Muscle of arm (tissue), 12 donors: Measurements from ENCODE around the gene TTC7B. TPM values are rescaled to one million over a fixed set of nuclear protein-coding genes. Genes with fewer than 3 reads are reported as not detected.

Experiments
- DNase-seq: peaks from one replicate; pipeline ENCODE4 v3.0.0-alpha.2; 2013
- polyA plus RNA-seq, 12 donors: library from polyadenylated mRNA; unstranded; fragments of 120-200 nt; gene quantifications; one replicate each; pipeline ENCODE4 v1.2.1, GENCODE V29; 2013; ENCODE audit not compliant: insufficient read length in 12 of 12

Gene TTC7B
- polyA plus RNA-seq, 12 donors: 34.0 to 48.5 (median 41.5) TPM; not detected in 1

- peak; percentile 63 for DNase-seq
These were observed 139.3 kb downstream of the TTC7B start for GRCh38 chr14:90676912-90677311.

- DNase-seq: no peak
These were observed 139.9 kb downstream of the TTC7B start for GRCh38 chr14:90676356-90676755.

GRCh38 chr14:90675399-90675798 lies 140.8 kb downstream of the TTC7B start:
- no peak for DNase-seq

- DNase-seq: no peak
These were observed 141.5 kb downstream of the TTC7B start for GRCh38 chr14:90674716-90675115.

GRCh38 chr14:90674043-90674670 lies 142.1 kb downstream of the TTC7B start:
- DNase-seq: no peak

GRCh38 chr14:90671382-90672234 lies 144.6 kb downstream of the TTC7B start:
- DNase-seq: no peak

GRCh38 chr14:90669731-90670130 lies 146.5 kb downstream of the TTC7B start:
- DNase-seq: no peak

- DNase-seq: no peak
These were observed 149.7 kb downstream of the TTC7B start for GRCh38 chr14:90666571-90666970.

GRCh38 chr14:90665321-90666000 lies 150.8 kb downstream of the TTC7B start:
- DNase-seq: no peak

GRCh38 chr14:90664911-90665310 lies 151.3 kb downstream of the TTC7B start:
- DNase-seq: no peak

GRCh38 chr14:90663680-90664079 lies 152.6 kb downstream of the TTC7B start:
- no peak for DNase-seq

- no peak for DNase-seq
These were observed 153.1 kb downstream of the TTC7B start for GRCh38 chr14:90663140-90663539.

- no peak for DNase-seq
These were observed 154.4 kb downstream of the TTC7B start for GRCh38 chr14:90661866-90662265.

- DNase-seq: no peak
These were observed 155.2 kb downstream of the TTC7B start for GRCh38 chr14:90660865-90661570.

GRCh38 chr14:90659156-90659555 lies 157.1 kb downstream of the TTC7B start:
- DNase-seq: no peak

- no peak for DNase-seq
These were observed 157.7 kb downstream of the TTC7B start for GRCh38 chr14:90658541-90658967.

GRCh38 chr14:90656973-90657372 lies 159.3 kb downstream of the TTC7B start:
- DNase-seq: no peak

GRCh38 chr14:90655829-90656228 lies 160.4 kb downstream of the TTC7B start:
- no peak for DNase-seq

- no peak for DNase-seq
These were observed 161.4 kb downstream of the TTC7B start for GRCh38 chr14:90654831-90655276.

GRCh38 chr14:90652626-90653025 lies 163.6 kb downstream of the TTC7B start:
- no peak for DNase-seq

GRCh38 chr14:90651976-90652560 lies 164.2 kb downstream of the TTC7B start:
- no peak for DNase-seq
